Measurements from ENCODE around the gene CLPTM1L.

The CLPTM1L gene

DNA sequence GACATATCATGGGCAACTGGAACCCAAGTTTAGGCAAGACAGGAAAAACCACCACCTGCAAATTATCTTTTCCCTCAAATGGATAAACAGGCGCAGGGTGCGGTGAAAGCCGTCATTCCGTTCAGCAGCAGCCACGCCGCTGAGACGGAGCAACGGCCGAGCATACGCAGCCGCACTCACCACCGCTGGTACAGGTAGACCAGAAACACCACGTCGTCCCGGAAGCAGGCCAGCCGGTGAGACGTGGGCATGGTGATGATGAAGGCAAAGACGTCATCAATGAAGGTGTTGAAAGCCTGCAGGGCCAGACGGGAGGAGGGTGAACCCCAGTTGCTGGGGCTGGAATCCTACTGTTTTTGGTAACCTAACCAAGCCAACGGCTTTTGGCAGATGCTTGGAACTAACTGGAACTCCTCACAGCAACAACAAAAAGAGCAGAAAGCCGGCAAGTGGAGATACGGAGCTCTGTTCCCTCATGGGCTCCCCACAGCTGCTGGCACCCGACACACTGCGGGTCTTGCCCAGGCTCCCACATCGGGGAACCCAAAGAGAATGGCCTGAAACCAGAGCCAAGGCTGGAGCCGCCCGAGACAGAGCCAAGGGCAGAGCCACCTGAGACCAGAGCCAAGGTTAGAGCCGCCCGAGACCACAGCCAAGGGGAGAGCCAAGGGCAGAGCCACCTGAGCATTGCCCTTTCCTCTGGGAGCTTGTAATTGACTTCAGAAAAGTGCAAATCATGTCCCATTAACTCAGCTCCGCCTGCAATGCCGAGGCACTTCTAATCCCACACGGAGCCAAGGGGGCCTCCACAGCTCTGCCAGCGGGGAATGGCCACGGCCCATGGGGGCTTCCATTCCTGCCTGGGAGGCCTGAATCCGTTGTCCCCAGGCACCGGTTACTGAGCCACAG lies 24.2 kb downstream of the CLPTM1L start:
- Histone ChIP-seq H3K36me3 (ENCODE audit: control insufficient read depth, insufficient read depth, low read length) (peaks cover 59% of the 10 kb centered on the region), H3K4me1 (ENCODE audit: control insufficient read depth, insufficient read depth, low read length) (peaks cover 5% of the 10 kb centered on the region; the same call in 1 of the 2 replicates), H3K27ac (ENCODE audit: low read length) (no peak overlapping the region), H3K27me3 (ENCODE audit: control insufficient read depth, insufficient read depth, low read length) (no peaks in the 10 kb centered on the region), H3K4me3 (ENCODE audit: low read length) (no peak overlapping the region), H3K9me3 (ENCODE audit: control insufficient read depth, insufficient read depth, low read length) (no peaks in the 10 kb centered on the region)
- WGBS (ENCODE audit: insufficient coverage, insufficient read length), result no CpG with 5 or more reads among the region's 36 CpGs
- DNase-seq (ENCODE audit: low read depth, low spot score), result no peak

DNA sequence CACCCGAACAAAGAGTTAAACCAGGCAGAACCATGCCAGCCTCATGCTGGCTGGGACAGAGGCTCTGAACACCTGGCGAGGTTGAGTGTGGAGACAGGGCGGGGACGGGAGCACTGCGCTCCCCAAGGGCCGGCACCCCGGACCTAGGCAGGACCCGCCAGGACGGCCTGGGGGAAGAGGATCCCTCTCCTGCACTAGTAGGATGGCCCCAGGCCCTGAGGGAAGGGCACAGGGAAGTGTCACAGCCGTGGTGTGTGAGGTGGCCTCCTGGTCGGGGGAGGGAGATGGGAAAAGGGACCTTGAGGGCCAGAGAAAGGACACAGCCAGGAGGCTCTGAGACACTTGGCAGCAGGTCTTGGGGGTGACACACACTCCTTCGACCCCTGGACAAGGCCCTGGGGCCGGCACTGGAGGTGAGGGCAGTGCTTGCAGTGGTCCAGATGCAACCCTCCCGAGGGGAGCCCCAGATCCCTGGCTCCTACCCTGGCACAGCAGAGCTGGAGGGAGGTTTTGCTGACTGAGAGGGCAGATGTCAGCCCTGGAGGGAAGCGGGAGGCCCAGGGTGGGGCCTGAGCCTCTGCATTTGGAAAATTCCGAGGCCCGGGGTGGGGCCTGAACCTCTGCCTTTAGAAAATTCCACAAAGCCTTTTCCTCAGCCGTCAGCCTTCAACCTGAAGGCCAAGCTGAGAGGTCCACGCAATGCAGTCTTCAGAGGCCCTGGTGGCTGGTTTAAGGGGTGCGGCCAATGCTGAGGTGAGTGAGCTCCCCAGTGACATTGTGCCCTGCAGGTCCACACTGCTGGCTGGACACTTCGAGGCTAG lies 25.3 kb downstream of the CLPTM1L start:
- WGBS (ENCODE audit: insufficient coverage, insufficient read length), result no CpG with 5 or more reads among the region's 21 CpGs
- peaks cover 49% of the 10 kb centered on the region for H3K36me3 ChIP-seq (ENCODE audit: control insufficient read depth, insufficient read depth, low read length)
- no peak overlapping the region for H3K27ac ChIP-seq (ENCODE audit: low read length)
- DNase-seq (ENCODE audit: low read depth, low spot score), result no peak
- peaks cover 6% of the 10 kb centered on the region; the same call in 1 of the 2 replicates for H3K4me1 ChIP-seq (ENCODE audit: control insufficient read depth, insufficient read depth, low read length)
- H3K9me3 ChIP-seq (ENCODE audit: control insufficient read depth, insufficient read depth, low read length), result no peaks in the 10 kb centered on the region
- H3K4me3 ChIP-seq (ENCODE audit: low read length), result no peak overlapping the region
- H3K27me3 ChIP-seq (ENCODE audit: control insufficient read depth, insufficient read depth, low read length), result no peaks in the 10 kb centered on the region

DNA sequence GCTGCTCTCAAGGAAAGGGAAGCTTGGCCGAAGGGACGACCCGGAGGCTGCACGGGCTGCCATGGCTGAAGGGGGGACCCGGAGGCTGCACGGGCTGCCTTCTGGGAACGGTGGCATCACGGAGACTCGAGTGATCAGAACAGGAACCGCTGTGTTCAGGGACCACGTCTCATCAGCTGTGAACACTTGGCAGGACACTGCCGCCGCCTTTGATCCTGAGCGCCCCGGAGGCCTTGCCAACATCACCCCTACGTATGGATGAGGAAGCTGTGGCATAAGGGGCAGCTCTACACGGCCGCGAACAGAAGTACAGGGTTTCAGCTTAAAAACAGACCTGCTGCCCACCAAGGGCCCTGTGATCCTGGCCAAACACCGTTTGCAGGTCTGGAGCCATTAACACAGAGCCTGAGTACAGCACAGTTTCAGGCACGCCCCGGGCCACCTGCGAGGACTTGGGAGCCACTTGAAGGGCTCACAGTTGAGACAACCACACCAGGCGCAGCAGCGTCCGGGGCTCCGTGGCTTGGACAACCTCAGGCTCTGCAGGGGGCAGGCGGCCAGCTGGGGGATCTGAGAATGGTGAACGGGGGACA lies 26.1 kb downstream of the CLPTM1L start:
- H3K27me3 ChIP-seq (ENCODE audit: control insufficient read depth, insufficient read depth, low read length), result no peaks in the 10 kb centered on the region
- H3K4me3 ChIP-seq (ENCODE audit: low read length), result no peak overlapping the region
- H3K36me3 ChIP-seq (ENCODE audit: control insufficient read depth, insufficient read depth, low read length), result peaks cover 41% of the 10 kb centered on the region
- no CpG with 5 or more reads among the region's 29 CpGs for WGBS (ENCODE audit: insufficient coverage, insufficient read length)
- DNase-seq (ENCODE audit: low read depth, low spot score), result no peak
- no peak overlapping the region for H3K27ac ChIP-seq (ENCODE audit: low read length)
- H3K9me3 ChIP-seq (ENCODE audit: control insufficient read depth, insufficient read depth, low read length), result no peaks in the 10 kb centered on the region
- H3K4me1 ChIP-seq (ENCODE audit: control insufficient read depth, insufficient read depth, low read length), result peaks cover 7% of the 10 kb centered on the region; the same call in 1 of the 2 replicates

DNA sequence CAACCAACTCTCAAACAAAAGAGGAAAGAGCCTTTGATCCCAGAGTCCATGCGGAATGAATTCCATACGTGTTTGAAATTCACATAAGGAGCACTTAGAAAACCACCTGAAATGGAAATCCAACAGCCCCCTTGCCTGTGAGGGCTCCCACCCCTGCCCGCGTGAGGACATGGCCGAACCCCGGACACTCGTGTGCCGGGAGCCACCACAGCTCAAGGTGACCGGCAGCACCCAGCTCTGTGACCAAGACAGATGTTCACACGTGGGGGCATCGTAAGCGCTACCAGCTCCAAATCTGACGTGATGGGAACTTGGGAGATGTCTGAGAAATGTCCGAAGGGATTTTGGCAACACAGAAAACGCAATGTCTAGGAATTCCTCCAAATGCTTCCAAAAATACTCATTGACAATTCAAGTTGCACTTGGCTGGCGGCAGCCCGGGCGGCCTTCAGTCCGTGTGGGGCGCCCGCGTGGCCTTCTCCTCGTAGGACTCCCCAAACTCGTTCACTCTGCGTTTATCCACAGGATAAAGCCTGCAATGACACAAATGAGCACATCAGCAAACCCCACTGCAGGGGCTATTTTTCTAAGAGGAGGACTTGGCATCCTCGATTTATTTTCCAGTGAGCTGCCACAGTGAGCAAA lies 26.9 kb downstream of the CLPTM1L start:
- Histone ChIP-seq H3K27ac (ENCODE audit: low read length) (no peak overlapping the region), H3K36me3 (ENCODE audit: control insufficient read depth, insufficient read depth, low read length) (peaks cover 35% of the 10 kb centered on the region), H3K4me1 (ENCODE audit: control insufficient read depth, insufficient read depth, low read length) (peaks cover 7% of the 10 kb centered on the region; the same call in 1 of the 2 replicates), H3K27me3 (ENCODE audit: control insufficient read depth, insufficient read depth, low read length) (no peaks in the 10 kb centered on the region), H3K9me3 (ENCODE audit: control insufficient read depth, insufficient read depth, low read length) (no peaks in the 10 kb centered on the region), H3K4me3 (ENCODE audit: low read length) (no peak overlapping the region)
- WGBS (ENCODE audit: insufficient coverage, insufficient read length), result no CpG with 5 or more reads among the region's 26 CpGs
- DNase-seq (ENCODE audit: low read depth, low spot score), result no peak

DNA sequence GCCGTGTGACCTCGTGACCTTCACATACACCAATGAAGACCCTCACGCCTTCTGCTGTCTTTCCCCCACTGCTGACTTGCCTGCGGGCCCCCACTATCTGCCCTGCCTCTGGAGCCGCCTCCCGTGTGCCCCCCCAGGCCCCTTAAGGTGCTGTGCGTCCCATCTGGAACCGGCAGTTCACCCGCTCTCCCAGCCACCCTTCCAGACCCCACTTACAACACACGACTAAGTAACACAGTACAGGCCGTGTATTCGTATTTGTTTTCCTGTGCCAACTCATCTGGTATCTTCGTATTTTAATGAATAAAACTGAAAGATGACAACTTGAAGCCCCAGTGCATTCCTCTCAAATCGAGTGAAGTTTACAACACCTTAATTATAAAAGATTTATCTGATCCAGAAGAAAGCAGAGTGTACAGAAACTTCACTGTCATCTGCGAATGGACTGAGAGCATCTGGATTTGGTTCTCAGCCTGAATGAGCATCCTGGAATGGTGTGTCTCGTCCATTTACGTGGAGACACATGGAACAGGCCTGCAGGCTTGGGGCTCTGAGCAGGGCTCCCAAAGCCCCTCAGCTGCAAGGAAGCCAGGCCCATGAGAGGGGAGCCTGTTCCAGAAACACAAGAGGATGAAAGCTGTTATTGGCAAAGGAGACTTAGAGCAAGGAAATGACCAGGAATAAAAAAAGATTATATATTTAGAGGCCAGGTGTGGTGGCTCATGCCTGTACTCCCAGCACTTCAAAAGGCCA lies 28.1 kb downstream of the CLPTM1L start:
- no peaks in the 10 kb centered on the region for H3K9me3 ChIP-seq (ENCODE audit: control insufficient read depth, insufficient read depth, low read length)
- WGBS (ENCODE audit: insufficient coverage, insufficient read length), result no CpG with 5 or more reads among the region's 17 CpGs
- no peak for DNase-seq (ENCODE audit: low read depth, low spot score)
- H3K36me3 ChIP-seq (ENCODE audit: control insufficient read depth, insufficient read depth, low read length), result peaks cover 28% of the 10 kb centered on the region
- H3K27me3 ChIP-seq (ENCODE audit: control insufficient read depth, insufficient read depth, low read length), result no peaks in the 10 kb centered on the region
- peaks cover 7% of the 10 kb centered on the region; the same call in 1 of the 2 replicates for H3K4me1 ChIP-seq (ENCODE audit: control insufficient read depth, insufficient read depth, low read length)
- no peak overlapping the region for H3K27ac ChIP-seq (ENCODE audit: low read length)
- H3K4me3 ChIP-seq (ENCODE audit: low read length), result no peak overlapping the region

DNA sequence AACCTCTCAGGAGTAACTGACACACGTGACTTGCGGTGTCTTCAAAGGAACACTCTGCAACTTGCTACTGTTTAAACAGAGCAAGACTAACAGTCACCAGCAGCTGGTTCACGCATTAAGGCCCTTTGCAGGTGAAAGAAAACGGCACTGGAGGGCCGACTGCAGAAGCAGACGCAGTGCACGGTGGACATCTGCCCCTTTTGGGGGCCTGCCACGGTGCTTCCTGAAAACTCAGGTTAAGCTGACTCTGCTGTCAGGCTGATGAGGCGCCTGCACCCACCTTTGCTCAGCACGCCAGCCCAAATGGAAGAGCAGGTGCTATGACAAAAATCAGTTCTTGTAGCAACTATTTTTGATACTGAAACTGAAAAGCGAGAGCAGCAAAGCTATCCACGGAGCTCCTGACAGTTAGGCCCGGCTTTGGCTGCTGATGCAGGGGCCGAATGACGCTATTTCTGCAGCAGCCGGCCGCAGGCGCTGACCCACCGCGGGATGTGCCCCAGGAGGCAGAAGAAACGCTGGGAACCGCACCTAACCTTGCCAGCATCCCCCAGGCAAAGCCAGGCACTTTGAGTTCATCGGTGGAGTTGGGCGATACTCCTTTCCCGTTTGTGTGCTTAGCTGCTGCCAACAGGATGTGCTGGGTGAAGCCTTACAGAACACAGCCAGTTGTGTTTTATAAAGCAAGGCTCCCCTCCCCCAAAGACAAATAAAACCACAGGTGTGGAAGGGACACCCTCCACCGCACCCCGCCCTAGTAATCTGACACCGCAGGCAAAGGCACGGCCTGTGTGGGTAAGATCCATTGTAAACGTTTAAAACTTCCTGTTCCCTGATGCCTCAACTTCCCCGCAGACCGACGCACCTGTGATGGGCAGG lies 29.0 kb downstream of the CLPTM1L start:
- H3K27me3 ChIP-seq (ENCODE audit: control insufficient read depth, insufficient read depth, low read length), result no peaks in the 10 kb centered on the region
- H3K4me3 ChIP-seq (ENCODE audit: low read length), result no peak overlapping the region
- no CpG with 5 or more reads among the region's 33 CpGs for WGBS (ENCODE audit: insufficient coverage, insufficient read length)
- no peaks in the 10 kb centered on the region for H3K9me3 ChIP-seq (ENCODE audit: control insufficient read depth, insufficient read depth, low read length)
- no peak overlapping the region for H3K27ac ChIP-seq (ENCODE audit: low read length)
- peaks cover 7% of the 10 kb centered on the region; the same call in 1 of the 2 replicates for H3K4me1 ChIP-seq (ENCODE audit: control insufficient read depth, insufficient read depth, low read length)
- peaks cover 26% of the 10 kb centered on the region for H3K36me3 ChIP-seq (ENCODE audit: control insufficient read depth, insufficient read depth, low read length)
- DNase-seq (ENCODE audit: low read depth, low spot score), result peak; percentile 48

DNA sequence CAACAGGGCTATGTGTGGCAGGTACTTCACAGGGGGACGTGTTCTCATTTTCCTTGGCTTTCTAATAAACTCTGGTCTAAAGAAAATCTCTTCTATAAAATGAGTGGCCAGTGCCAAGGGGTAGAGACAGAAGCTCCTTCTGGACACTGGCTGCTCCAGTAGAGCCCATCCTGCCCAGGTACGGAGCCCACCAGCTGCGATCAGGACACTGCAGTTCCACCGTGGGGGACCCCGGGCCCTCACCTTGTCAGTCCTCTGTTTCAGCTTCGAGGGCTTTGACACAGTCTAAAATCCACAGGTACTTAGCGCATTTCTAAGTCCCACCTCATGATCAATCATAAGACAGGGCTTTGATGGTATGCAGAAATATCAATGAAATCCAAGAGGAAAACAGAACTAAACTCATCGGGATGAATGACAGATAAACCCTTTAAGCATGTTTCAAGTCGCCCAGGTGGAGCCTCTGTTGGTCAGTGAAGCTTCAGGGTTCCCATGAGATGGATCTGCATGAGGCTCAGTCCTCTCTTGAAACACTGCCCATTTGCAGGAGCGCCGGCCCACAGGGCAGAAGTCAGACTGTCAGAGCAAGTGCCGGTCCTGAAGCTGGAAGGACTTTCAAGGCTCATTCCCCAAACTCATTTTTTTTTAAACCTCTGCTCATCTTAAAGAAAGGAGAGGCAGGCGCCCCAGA lies 29.7 kb downstream of the CLPTM1L start:
- H3K4me1 ChIP-seq (ENCODE audit: control insufficient read depth, insufficient read depth, low read length), result peaks cover 7% of the 10 kb centered on the region; the same call in 1 of the 2 replicates
- no peaks in the 10 kb centered on the region for H3K27me3 ChIP-seq (ENCODE audit: control insufficient read depth, insufficient read depth, low read length)
- no peak overlapping the region for H3K27ac ChIP-seq (ENCODE audit: low read length)
- peaks cover 20% of the 10 kb centered on the region for H3K36me3 ChIP-seq (ENCODE audit: control insufficient read depth, insufficient read depth, low read length)
- whole genome bisulfite sequencing (ENCODE audit: insufficient coverage, insufficient read length), result no CpG with 5 or more reads among the region's 13 CpGs
- H3K4me3 ChIP-seq (ENCODE audit: low read length), result no peak overlapping the region
- no peak for DNase-seq (ENCODE audit: low read depth, low spot score)
- no peaks in the 10 kb centered on the region for H3K9me3 ChIP-seq (ENCODE audit: control insufficient read depth, insufficient read depth, low read length)

DNA sequence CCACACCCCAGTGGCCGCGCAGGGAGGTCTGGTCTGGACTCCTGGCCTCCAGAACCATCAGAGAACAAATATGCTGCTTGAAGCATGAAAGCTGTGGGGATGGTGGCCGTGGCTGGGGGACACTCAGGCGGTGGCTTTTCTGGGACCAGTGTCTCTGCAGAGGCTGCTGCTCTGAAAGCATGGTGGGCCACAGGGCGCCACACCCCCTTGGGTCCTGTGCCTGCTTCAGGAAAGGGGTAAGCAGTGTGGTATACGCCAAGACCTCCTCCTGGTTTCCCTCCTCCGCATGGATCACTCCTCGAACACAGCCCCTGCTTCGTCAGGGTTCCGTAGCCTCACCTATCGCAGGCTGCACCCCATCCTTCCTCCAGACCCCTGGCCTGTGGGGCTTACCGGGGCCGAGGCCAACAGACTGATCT lies 30.3 kb downstream of the CLPTM1L start:
- H3K4me3 ChIP-seq (ENCODE audit: low read length), result no peak overlapping the region
- no peaks in the 10 kb centered on the region for H3K9me3 ChIP-seq (ENCODE audit: control insufficient read depth, insufficient read depth, low read length)
- WGBS (ENCODE audit: insufficient coverage, insufficient read length), result no CpG with 5 or more reads among the region's 13 CpGs
- H3K27ac ChIP-seq (ENCODE audit: low read length), result no peak overlapping the region
- DNase-seq (ENCODE audit: low read depth, low spot score), result no peak
- peaks cover 16% of the 10 kb centered on the region for H3K36me3 ChIP-seq (ENCODE audit: control insufficient read depth, insufficient read depth, low read length)
- H3K27me3 ChIP-seq (ENCODE audit: control insufficient read depth, insufficient read depth, low read length), result no peaks in the 10 kb centered on the region
- H3K4me1 ChIP-seq (ENCODE audit: control insufficient read depth, insufficient read depth, low read length), result peaks cover 7% of the 10 kb centered on the region; the same call in 1 of the 2 replicates
